Cardiac septum (tissue), 1 donor: ENCODE measurements around the gene GARNL3. TPM values are rescaled to one million over a fixed set of nuclear protein-coding genes. Genes with fewer than 3 reads are reported as not detected.
A peak's percentile ranks its signal among the peaks of the same experiment; 100 is the strongest.

Experiments
- DNase-seq: peaks from one replicate; pipeline ENCODE4 v3.0.0-alpha.2; 2020; ENCODE audit warnings: low spot score
- intact Hi-C: fragments of 100-400 bp; cut with DNase I; formaldehyde crosslinking; loops from one replicate; pipeline ENCODE4 v1.14.0; 2022
- total RNA-seq: library from RNA; stranded (reverse); fragmentation: NEBNext Ultra II Directional; extraction: Animal tissue kit (Norgen Biotek cat#: 25700); gene quantifications from one replicate; pipeline ENCODE4 v1.2.1, GENCODE V29; 2021
- donor health status: DM: no; HTN: no; CAD: no.

GARNL3 gene
- total RNA-seq, 1 donor from 2014 or later, result 28.7 TPM

GRCh38 chr9:127395497-127396252 lies 131.1 kb downstream of the GARNL3 start:
- intact Hi-C loops, result loop anchor here (5.0 kb wide), 1 partner anchor 173 kb away; no protein-coding TSS in a partner anchor
- DNase-seq, result peak; percentile 24

GRCh38 chr9:127396253-127396807 lies 131.8 kb downstream of the GARNL3 start:
- peak; percentile 26 for DNase-seq
- intact Hi-C loops, result loop anchor here (5.0 kb wide), 1 partner anchor 174 kb away; no protein-coding TSS in a partner anchor

GRCh38 chr9:127396808-127397645 lies 132.5 kb downstream of the GARNL3 start, which contains the start of gene SLC2A8:
SLC2A8 (plus strand) TSS chr9:127397169; CDS start chr9:127397231, 62 bp downstream.
- intact Hi-C loops, result loop anchor here (5.0 kb wide), 1 partner anchor 175 kb away; no protein-coding TSS in a partner anchor
- peak; percentile 99 for DNase-seq

GRCh38 chr9:127397646-127398274 lies 133.2 kb downstream of the GARNL3 start:
- intact Hi-C loops, result loop anchor here (5.0 kb wide), 1 partner anchor 175 kb away; no protein-coding TSS in a partner anchor
- DNase-seq, result peak; percentile 74

GRCh38 chr9:127398275-127398647 lies 133.7 kb downstream of the GARNL3 start:
- peak; percentile 47 for DNase-seq
- intact Hi-C loops, result loop anchor here (5.0 kb wide), 1 partner anchor 176 kb away; no protein-coding TSS in a partner anchor

- intact Hi-C loops, result loop anchor here (5.0 kb wide), 1 partner anchor 177 kb away; no protein-coding TSS in a partner anchor
- DNase-seq, result peak; percentile 50
Observed at GRCh38 chr9:127398715-127399400, 134.3 kb downstream of the GARNL3 start.

- DNase-seq, result peak; percentile 70
- intact Hi-C loops, result loop anchor here (5.0 kb wide), 2 partner anchors 37 to 178 kb away; no protein-coding TSS in a partner anchor
Observed at GRCh38 chr9:127399736-127400269, 135.2 kb downstream of the GARNL3 start.

- intact Hi-C loops, result loop anchor here (5.0 kb wide), 1 partner anchor 35 kb away; no protein-coding TSS in a partner anchor
- peak; percentile 63 for DNase-seq
Observed at GRCh38 chr9:127402401-127403090, 138.0 kb downstream of the GARNL3 start.

- intact Hi-C loops, result loop anchor here (5.0 kb wide), 1 partner anchor 34 kb away; no protein-coding TSS in a partner anchor
- DNase-seq, result peak; percentile 66
Observed at GRCh38 chr9:127403507-127404192, 139.1 kb downstream of the GARNL3 start.

- DNase-seq, result no peak
Observed at GRCh38 chr9:127404631-127405030, 140.1 kb downstream of the GARNL3 start.

GRCh38 chr9:127405344-127406125 lies 141.0 kb downstream of the GARNL3 start:
- no peak for DNase-seq
- intact Hi-C loops, result no loop called here

More at GRCh38 chr9:127404631-127405030, 140.1 kb downstream of the GARNL3 start:
- intact Hi-C loops, result loop anchor here (5.0 kb wide), 1 partner anchor 33 kb away; no protein-coding TSS in a partner anchor

- intact Hi-C loops, result no loop called here
Observed at GRCh38 chr9:127406799-127407491, 142.4 kb downstream of the GARNL3 start.

GRCh38 chr9:127407492-127407843 lies 142.9 kb downstream of the GARNL3 start:
- DNase-seq, result no peak
- intact Hi-C loops, result no loop called here

More at GRCh38 chr9:127406799-127407491, 142.4 kb downstream of the GARNL3 start:
- DNase-seq, result no peak

- intact Hi-C loops, result no loop called here
- no peak for DNase-seq
Observed at GRCh38 chr9:127411122-127411521, 146.5 kb downstream of the GARNL3 start.

GRCh38 chr9:127415141-127415540 lies 150.6 kb downstream of the GARNL3 start:
- intact Hi-C loops, result no loop called here
- no peak for DNase-seq

GRCh38 chr9:127415657-127416056 lies 151.1 kb downstream of the GARNL3 start:
- DNase-seq, result no peak
- intact Hi-C loops, result no loop called here
